Astrocyte of the cerebellum (primary cell): ENCODE data around the gene TMEM169.
A peak's percentile ranks its signal among the peaks of the same experiment; 100 is the strongest.

Experiments
- DNase-seq: peaks from one replicate; pipeline ENCODE4 v3.0.0-alpha.2; 2011; ENCODE audit warnings: low read depth
- H3K4me3 ChIP-seq: 2 replicates; pipeline ENCODE4 v1.5.1; 2011; ENCODE audit warnings: mild to moderate bottlenecking, low read depth, low read length, moderate library complexity
- CTCF ChIP-seq: IDR thresholded peaks from 2 replicates; pipeline ENCODE4 v1.5.1; 2012; ENCODE audit warnings: low read length, low read depth, moderate library complexity, mild to moderate bottlenecking; ENCODE audit errors: missing control alignments
- in situ Hi-C: cut with HindIII; loops from 2 replicates; pipeline ENCODE4 v1.10.0; 2017; ENCODE audit warnings: low sequenced_read_pairs

The TMEM169 gene

GRCh38 chr2:216118474-216118873 lies 36.8 kb downstream of the TMEM169 start:
- in situ Hi-C loops, result no loop called here
- no peak for DNase-seq
- no peak for TF ChIP-seq CTCF

DNA sequence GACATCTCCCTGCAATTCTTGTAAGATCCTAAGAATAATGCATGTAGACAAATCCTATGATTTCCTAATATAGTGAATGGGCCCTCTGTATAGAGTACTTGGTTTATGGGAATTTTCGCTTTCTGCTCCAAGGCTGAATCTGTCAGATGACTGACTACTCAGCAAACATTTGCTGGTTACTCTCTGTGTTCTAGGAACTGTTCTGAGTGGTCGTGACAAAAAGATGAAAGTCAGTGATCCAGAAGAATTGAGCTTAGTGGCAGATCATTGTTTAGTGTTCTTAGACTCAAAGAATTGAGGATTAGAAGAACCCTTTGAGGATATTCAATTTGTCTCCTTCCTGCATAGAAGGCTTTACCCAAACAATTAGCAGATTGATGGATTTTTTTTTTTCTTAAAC lies 37.4 kb downstream of the TMEM169 start:
- H3K4me3 ChIP-seq, result no peak overlapping the region
- in situ Hi-C loops, result no loop called here
- DNase-seq, result no peak
- no peak for TF ChIP-seq CTCF

More at GRCh38 chr2:216118474-216118873, 36.8 kb downstream of the TMEM169 start:
- H3K4me3 ChIP-seq, result no peak overlapping the region

DNA sequence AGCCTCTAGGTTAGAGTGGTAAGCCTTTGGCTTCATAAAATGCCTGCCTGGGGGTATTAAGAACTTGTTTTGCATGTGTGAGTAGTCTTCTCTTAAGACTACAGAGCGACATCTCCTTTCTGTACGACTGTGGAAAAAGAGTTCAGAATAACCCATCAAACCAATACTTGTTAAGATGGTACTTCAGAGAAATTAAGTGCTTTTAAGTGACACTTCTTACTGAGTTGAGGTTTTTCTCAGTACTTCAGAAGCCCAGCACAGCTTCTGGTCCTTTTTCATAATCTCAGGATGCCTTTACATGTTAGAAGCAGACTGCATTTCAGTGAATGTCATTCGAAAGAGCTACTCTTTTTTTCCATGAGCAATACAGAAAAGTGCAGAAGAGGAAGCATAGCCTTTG lies 38.3 kb downstream of the TMEM169 start:
- in situ Hi-C loops, result no loop called here
- H3K4me3 ChIP-seq, result no peak overlapping the region
- no peak for TF ChIP-seq CTCF
- no peak for DNase-seq

- H3K4me3 ChIP-seq, result no peak overlapping the region
- no peak for DNase-seq
- in situ Hi-C loops, result no loop called here
- TF ChIP-seq CTCF, result no peak
Measured at GRCh38 chr2:216121255-216121654, 39.5 kb downstream of the TMEM169 start.

DNA sequence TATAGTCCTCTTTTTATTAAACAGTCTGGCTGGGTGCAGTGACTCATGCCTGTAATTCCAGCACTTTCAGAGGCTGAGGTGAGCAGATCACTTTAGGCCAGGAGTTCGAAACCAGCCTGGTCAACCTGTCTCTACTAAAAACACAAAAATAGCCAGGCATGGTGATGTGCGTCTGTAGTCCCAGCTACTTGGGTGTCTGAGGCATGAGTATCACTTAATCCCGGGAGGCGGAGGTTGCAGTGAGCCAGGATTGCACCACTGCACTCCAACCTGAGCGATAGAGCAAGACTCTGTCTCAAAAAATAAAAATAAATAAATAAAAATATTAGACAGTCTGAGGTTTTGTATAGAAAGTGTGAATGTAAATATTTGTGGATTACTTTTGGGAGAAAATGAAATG lies 45.2 kb downstream of the TMEM169 start:
- no peak for TF ChIP-seq CTCF
- in situ Hi-C loops, result no loop called here
- DNase-seq, result no peak
- H3K4me3 ChIP-seq, result no peak overlapping the region

DNA sequence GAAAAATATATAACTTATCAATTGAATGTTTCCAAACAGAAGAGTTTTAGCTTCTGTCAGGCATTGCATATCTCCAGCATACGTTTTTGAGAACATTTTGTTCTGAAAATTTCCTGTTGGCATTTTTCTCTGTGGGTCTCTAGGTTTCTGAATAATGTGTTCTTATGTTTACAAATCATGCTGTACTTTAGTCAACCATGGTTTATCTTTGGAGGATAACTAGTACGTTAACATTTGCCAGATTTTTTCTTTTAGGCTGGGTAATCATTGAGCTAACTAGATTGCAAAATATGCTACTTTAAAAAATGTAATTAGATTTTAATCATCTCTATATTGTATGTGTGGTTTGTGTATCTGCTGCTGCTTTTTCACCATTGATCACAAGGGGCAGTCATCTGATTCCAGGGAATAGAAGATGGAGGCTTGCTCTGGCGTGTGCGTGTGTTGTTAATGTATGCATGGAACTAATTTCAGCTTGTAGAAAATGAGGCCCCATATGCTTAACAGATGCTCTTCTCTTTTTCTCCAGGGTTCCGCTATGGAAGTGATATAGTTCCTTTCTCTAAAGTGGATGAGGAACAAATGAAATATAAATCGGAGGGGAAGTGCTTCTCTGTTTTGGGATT lies 48.7 kb downstream of the TMEM169 start:
- DNase-seq, result no peak
- peak; percentile 16 for TF ChIP-seq CTCF
- no peak overlapping the region for H3K4me3 ChIP-seq
- in situ Hi-C loops, result no loop called here
